Panc1 (cell line): ENCODE data around the gene DNAI2. TPM values are rescaled to one million over a fixed set of nuclear protein-coding genes. Genes with fewer than 3 reads are reported as not detected.

Experiments
- ATAC-seq: fragments of 200-7000 bp; cut with Tn5 transposase; 2 replicates; pipeline ENCODE4 v1.9.1; 2020; ENCODE audit warnings: mild to moderate bottlenecking, moderate library complexity
- BruUV-seq: library from RNA; stranded (reverse); fragments of 400-500 nt; replicated peaks from 2 replicates; lab custom pipeline; 2021; lab: Mats Ljungman, UMichigan
- CTCF ChIA-PET: fragments of 300-600 bp; sonication (Branson Sonifier 250); formaldehyde crosslinking; loops from one replicate; lab custom pipeline; 2022; ENCODE audit warnings: antibody characterized with exemption; lab: Charles Lee
- POLR2A ChIA-PET: fragments of 300-600 bp; sonication (Branson Sonifier 250); formaldehyde crosslinking; loops from one replicate; lab custom pipeline; 2022; ENCODE audit warnings: antibody characterized with exemption; lab: Charles Lee
- DNase-seq: peaks from one replicate; pipeline ENCODE4 v3.0.0-alpha.2; 2010; ENCODE audit warnings: low read depth, low spot score
- H3K27ac ChIP-seq: 2 replicates; pipeline ENCODE4 v1.5.1; 2011; ENCODE audit warnings: mild to moderate bottlenecking, low read length, inconsistent platforms
- H3K27me3 ChIP-seq: fragments of 200-500 bp; sonication (Bioruptor generic); 2 replicates; pipeline ENCODE4 v1.6.0; 2014; ENCODE audit warnings: low read length, inconsistent platforms; ENCODE audit not compliant: control insufficient read depth, insufficient read depth
- H3K36me3 ChIP-seq: fragments of 200-500 bp; sonication (Bioruptor generic); 2 replicates; pipeline ENCODE4 v1.5.1; 2014; ENCODE audit warnings: inconsistent platforms, mild to moderate bottlenecking, low read length, moderate library complexity; ENCODE audit not compliant: control insufficient read depth, insufficient read depth
- H3K4me1 ChIP-seq: 2 replicates; pipeline ENCODE4 v1.5.1; 2011; ENCODE audit warnings: inconsistent platforms, mild to moderate bottlenecking, low read length, moderate library complexity; ENCODE audit not compliant: control insufficient read depth, insufficient read depth
- H3K4me3 ChIP-seq, 2 experiments: 2 replicates each; pipeline ENCODE4 v1.5.1; 2011 to 2012; ENCODE audit warnings: low read depth in 2 of 2, low read length in 2 of 2, mild to moderate bottlenecking in 2 of 2, inconsistent platforms in 1 of 2, moderate library complexity in 1 of 2
- H3K9me3 ChIP-seq: fragments of 200-500 bp; sonication (Bioruptor generic); 2 replicates; pipeline ENCODE4 v1.5.1; 2014; ENCODE audit warnings: low read depth, mild to moderate bottlenecking, inconsistent platforms, low read length, moderate library complexity; ENCODE audit not compliant: control insufficient read depth, insufficient read depth
- CTCF ChIP-seq: fragments of 450-650 bp; IDR thresholded peaks from 2 replicates; pipeline ENCODE4 v1.5.1; 2017; ENCODE audit warnings: mild to moderate bottlenecking
- POLR2AphosphoS5 ChIP-seq: IDR thresholded peaks from 2 replicates; pipeline ENCODE4 v1.6.1; 2012; ENCODE audit warnings: mild to moderate bottlenecking, low read depth, low read length, moderate library complexity
- SIN3A ChIP-seq: IDR thresholded peaks from 2 replicates; pipeline ENCODE4 v1.6.1; 2012; ENCODE audit warnings: low read depth, mild to moderate bottlenecking, low read length, moderate library complexity, borderline replicate concordance; ENCODE audit not compliant: insufficient read depth
- TCF7L2 ChIP-seq: IDR thresholded peaks from 2 replicates; pipeline ENCODE4 v1.6.1; 2011; ENCODE audit warnings: mild to moderate bottlenecking, low read depth, low read length, inconsistent platforms
- in situ Hi-C: cut with HindIII; loops from 2 replicates; pipeline ENCODE4 v1.10.0; 2016; ENCODE audit warnings: low sequenced_read_pairs, low pct_unique_long_range_greater_than_20kb
- intact Hi-C: fragments of 100-400 bp; cut with micrococcal nuclease; formaldehyde crosslinking; loops from one replicate; pipeline ENCODE4 v1.10.0; 2022; ENCODE audit not compliant: unreplicated experiment
- total RNA-seq: library from RNA; stranded (reverse); gene quantifications from one replicate; pipeline ENCODE4 v1.2.1, GENCODE V29; 2021; ENCODE audit not compliant: unreplicated experiment
- TF ChIP-seq, protein P1 (sequence below), 2 experiments: IDR thresholded peaks; 2 replicates each; pipeline ENCODE4 v1.6.1; 2011 to 2012; ENCODE audit warnings: low read depth in 2 of 2, control low read depth in 1 of 2, low read length in 1 of 2, mild to moderate bottlenecking in 1 of 2, moderate library complexity in 1 of 2; ENCODE audit not compliant: insufficient read depth in 1 of 2

Gene DNAI2
- total RNA-seq, 1 experiment from 2014 or later: not detected

DNA sequence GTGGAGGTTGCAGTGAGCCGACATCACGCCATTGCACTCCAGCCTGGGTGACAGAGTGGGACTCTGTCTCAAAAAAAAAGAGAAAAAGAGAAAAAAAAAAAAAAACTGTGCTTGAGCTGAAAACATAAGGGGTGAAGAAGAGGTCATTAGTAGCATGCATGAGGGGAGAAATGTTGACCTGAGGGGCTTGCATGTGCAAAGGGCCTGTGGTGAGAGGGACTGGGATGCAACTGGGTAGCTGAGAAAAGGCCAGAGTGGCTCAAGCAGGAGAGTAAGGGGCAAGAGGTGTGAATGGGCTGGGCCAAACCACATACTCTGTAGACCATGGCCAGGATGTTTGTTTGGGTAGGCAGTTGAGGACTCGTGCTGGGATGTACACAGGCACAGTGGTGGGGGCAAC, 55.3 kb downstream of the DNAI2 start:
- TF ChIP-seq, protein P1, sequence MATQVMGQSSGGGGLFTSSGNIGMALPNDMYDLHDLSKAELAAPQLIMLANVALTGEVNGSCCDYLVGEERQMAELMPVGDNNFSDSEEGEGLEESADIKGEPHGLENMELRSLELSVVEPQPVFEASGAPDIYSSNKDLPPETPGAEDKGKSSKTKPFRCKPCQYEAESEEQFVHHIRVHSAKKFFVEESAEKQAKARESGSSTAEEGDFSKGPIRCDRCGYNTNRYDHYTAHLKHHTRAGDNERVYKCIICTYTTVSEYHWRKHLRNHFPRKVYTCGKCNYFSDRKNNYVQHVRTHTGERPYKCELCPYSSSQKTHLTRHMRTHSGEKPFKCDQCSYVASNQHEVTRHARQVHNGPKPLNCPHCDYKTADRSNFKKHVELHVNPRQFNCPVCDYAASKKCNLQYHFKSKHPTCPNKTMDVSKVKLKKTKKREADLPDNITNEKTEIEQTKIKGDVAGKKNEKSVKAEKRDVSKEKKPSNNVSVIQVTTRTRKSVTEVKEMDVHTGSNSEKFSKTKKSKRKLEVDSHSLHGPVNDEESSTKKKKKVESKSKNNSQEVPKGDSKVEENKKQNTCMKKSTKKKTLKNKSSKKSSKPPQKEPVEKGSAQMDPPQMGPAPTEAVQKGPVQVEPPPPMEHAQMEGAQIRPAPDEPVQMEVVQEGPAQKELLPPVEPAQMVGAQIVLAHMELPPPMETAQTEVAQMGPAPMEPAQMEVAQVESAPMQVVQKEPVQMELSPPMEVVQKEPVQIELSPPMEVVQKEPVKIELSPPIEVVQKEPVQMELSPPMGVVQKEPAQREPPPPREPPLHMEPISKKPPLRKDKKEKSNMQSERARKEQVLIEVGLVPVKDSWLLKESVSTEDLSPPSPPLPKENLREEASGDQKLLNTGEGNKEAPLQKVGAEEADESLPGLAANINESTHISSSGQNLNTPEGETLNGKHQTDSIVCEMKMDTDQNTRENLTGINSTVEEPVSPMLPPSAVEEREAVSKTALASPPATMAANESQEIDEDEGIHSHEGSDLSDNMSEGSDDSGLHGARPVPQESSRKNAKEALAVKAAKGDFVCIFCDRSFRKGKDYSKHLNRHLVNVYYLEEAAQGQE (IDR thresholded peaks at IDR 0.05; ENCODE audit: insufficient read depth in 1 of 2, low read depth in 2 of 2, low read length in 1 of 2): no peak
- TF ChIP-seq TCF7L2 (no peak), CTCF (no peak), SIN3A (no peak), POLR2AphosphoS5 (no peak)
- CTCF ChIA-PET: no interaction called here
- Histone ChIP-seq H3K36me3 (no peaks in the 10 kb centered on the region), H3K27ac (no peak overlapping the region), H3K4me3 (no peak overlapping the region), H3K4me1 (no peaks in the 10 kb centered on the region), H3K9me3 (no peaks in the 10 kb centered on the region), H3K27me3 (no peaks in the 10 kb centered on the region)
- BruUV-seq: no TSS peak
- in situ Hi-C loops (no loop called here), intact Hi-C loops (no loop called here)
- no peak for ATAC-seq
- no peak for DNase-seq
- POLR2A ChIA-PET: interaction anchor here (0.6 kb wide), 1 partner anchor 37 kb away, joined by 3 read pairs; no protein-coding TSS in a partner anchor

GRCh38 chr17:74330446-74330845, 56.4 kb downstream of the DNAI2 start:
- no peaks in the 10 kb centered on the region for H3K9me3 ChIP-seq
- no peaks in the 10 kb centered on the region for H3K27me3 ChIP-seq
- no peaks in the 10 kb centered on the region for H3K36me3 ChIP-seq
- DNase-seq (no peak), ATAC-seq (no peak)
- CTCF ChIA-PET: no interaction called here
- H3K27ac ChIP-seq: no peak overlapping the region
- POLR2A ChIA-PET: interaction anchor here (0.5 kb wide), 1 partner anchor 11 kb away, joined by 6 read pairs; no protein-coding TSS in a partner anchor
- in situ Hi-C loops (no loop called here), intact Hi-C loops (no loop called here)
- H3K4me3 ChIP-seq: no peak overlapping the region
- no TSS peak for BruUV-seq
- H3K4me1 ChIP-seq: no peaks in the 10 kb centered on the region
- TF ChIP-seq TCF7L2: no peak
- TF ChIP-seq POLR2AphosphoS5: no peak
- TF ChIP-seq CTCF: no peak
